GM12878 (cell line): ENCODE measurements around the gene CIDEC. TPM values are rescaled to one million over a fixed set of nuclear protein-coding genes. Genes with fewer than 3 reads are reported as not detected.

Experiments
- ATAC-seq: fragments of 200-7000 bp; cut with Tn5 transposase; 3 replicates; pipeline ENCODE4 v1.9.1; 2020; ENCODE audit warnings: mild to moderate bottlenecking, moderate library complexity
- BruUV-seq: library from RNA; stranded (reverse); fragments of 400-500 nt; replicated peaks from 2 replicates; lab custom pipeline; 2021; lab: Mats Ljungman, UMichigan
- CTCF ChIA-PET: fragments of 300-600 bp; sonication (Branson Sonifier 250); formaldehyde crosslinking; extraction: SDS; loops from one replicate; lab custom pipeline; 2021; ENCODE audit warnings: inconsistent platforms; lab: Yijun Ruan, JAX
- POLR2A ChIA-PET: fragments of 350-600 bp; formaldehyde crosslinking; extraction: SDS; loops from one replicate; lab custom pipeline; 2021; ENCODE audit warnings: inconsistent platforms; lab: Charles Lee
- RAD21 ChIA-PET: fragments of 300-600 bp; sonication (Branson Sonifier 250); formaldehyde crosslinking; loops from one replicate; lab custom pipeline; 2023; ENCODE audit warnings: antibody characterized with exemption; ENCODE audit not compliant: unreplicated experiment; lab: Charles Lee
- SMC1A ChIA-PET: fragments of 300-600 bp; sonication (Branson Sonifier 250); formaldehyde crosslinking; loops from one replicate; lab custom pipeline; 2023; ENCODE audit not compliant: unreplicated experiment, uncharacterized antibody; lab: Charles Lee
- DNase-seq: peaks from one replicate; pipeline ENCODE4 v3.0.0-alpha.2; 2011; ENCODE audit warnings: low read depth, low spot score
- FAIRE-seq: peaks from 3 replicates; lab custom pipeline; 2011; peaks lifted over from hg19 to GRCh38; lab: Jason Lieb, UNC
- H2AFZ ChIP-seq: 2 replicates; pipeline ENCODE4 v1.6.0; 2011; ENCODE audit warnings: low read depth, low read length, control low read depth; ENCODE audit not compliant: control insufficient read depth
- H3K27ac ChIP-seq: 2 replicates; pipeline ENCODE4 v1.5.1; 2011; ENCODE audit warnings: control low read depth; ENCODE audit not compliant: control insufficient read depth, insufficient read depth
- H3K27me3 ChIP-seq, 2 experiments: replicated peaks in 1 of 2; 2 replicates each; pipeline versions ENCODE4 v1.6.0 to v1.6.1; 2011; ENCODE audit warnings: low read length in 1 of 2; ENCODE audit not compliant: control insufficient read depth in 2 of 2, insufficient read depth in 2 of 2
- H3K36me3 ChIP-seq, 2 experiments: 2 replicates each; pipeline ENCODE4 v1.5.1; 2011; ENCODE audit warnings: low read length in 1 of 2; ENCODE audit not compliant: control insufficient read depth in 2 of 2, insufficient read depth in 2 of 2
- H3K4me1 ChIP-seq: 2 replicates; pipeline ENCODE4 v1.6.1; 2011; ENCODE audit warnings: mild to moderate bottlenecking, low read length, moderate library complexity, mixed read lengths; ENCODE audit not compliant: control insufficient read depth, insufficient read depth
- H3K4me2 ChIP-seq: 2 replicates; pipeline ENCODE4 v1.6.0; 2011; ENCODE audit warnings: control low read depth; ENCODE audit not compliant: control insufficient read depth, insufficient read depth
- H3K4me3 ChIP-seq: fragments of 200-600 bp; sonication (generic); 2 replicates; pipeline ENCODE4 v1.5.1; 2016
- H3K79me2 ChIP-seq: 2 replicates; pipeline ENCODE4 v1.6.0; 2011; ENCODE audit warnings: low read length; ENCODE audit not compliant: control insufficient read depth, insufficient read depth
- H3K9ac ChIP-seq: 2 replicates; pipeline ENCODE4 v1.8.0; 2011; ENCODE audit warnings: low read length, control low read depth, mixed read lengths; ENCODE audit not compliant: control insufficient read depth, insufficient read depth
- H3K9me3 ChIP-seq: replicated peaks from 3 replicates; pipeline ENCODE4 v1.5.1; 2011; ENCODE audit warnings: mild to moderate bottlenecking, low read length; ENCODE audit not compliant: control insufficient read depth, insufficient read depth
- H4K20me1 ChIP-seq: 2 replicates; pipeline ENCODE4 v1.6.0; 2011; ENCODE audit not compliant: control insufficient read depth, insufficient read depth
- CHD4 ChIP-seq: fragments of 200-600 bp; sonication (generic); IDR thresholded peaks from 2 replicates; pipeline ENCODE4 v1.6.1; 2016; ENCODE audit warnings: mild to moderate bottlenecking
- EP300 ChIP-seq, 2 experiments: fragments of 150-350 bp in 1 of 2; IDR thresholded peaks; 2 replicates each; pipeline ENCODE4 v1.6.1; 2011 to 2012; ENCODE audit warnings: low read depth in 2 of 2, low read length in 2 of 2, borderline replicate concordance in 1 of 2, improper control_type of control experiment in 1 of 2, inconsistent platforms in 1 of 2; ENCODE audit not compliant: control insufficient read depth in 1 of 2
- ETV6 ChIP-seq, 2 experiments: fragments of 450-650 bp in 1 of 2; IDR thresholded peaks in 1 of 2; conservative IDR thresholded peaks in 1 of 2; 2 replicates each; pipeline ENCODE4 v1.6.1; 2014; ENCODE audit warnings: antibody characterized with exemption in 1 of 2, borderline replicate concordance in 1 of 2, low read depth in 1 of 2, mild to moderate bottlenecking in 1 of 2, moderate library complexity in 1 of 2
- HDAC6 ChIP-seq: fragments of 200-600 bp; sonication (generic); IDR thresholded peaks from one replicate; pipeline ENCODE4 v1.8.0; 2017; ENCODE audit warnings: antibody characterized with exemption; ENCODE audit not compliant: unreplicated experiment
- IKZF1 ChIP-seq: fragments of 450-650 bp; conservative IDR thresholded peaks from 2 replicates; pipeline ENCODE4 v1.6.1; 2017; ENCODE audit warnings: antibody characterized with exemption, mild to moderate bottlenecking
- LARP7 ChIP-seq: fragments of 450-650 bp; IDR thresholded peaks from 2 replicates; pipeline ENCODE4 v1.6.1; 2017; ENCODE audit warnings: mild to moderate bottlenecking
- MEF2A ChIP-seq: IDR thresholded peaks from 2 replicates; pipeline ENCODE4 v1.6.1; 2011; ENCODE audit warnings: low read depth, mild to moderate bottlenecking, low read length, moderate library complexity; ENCODE audit not compliant: insufficient read depth
- MYB ChIP-seq: fragments of 150-350 bp; IDR thresholded peaks from 2 replicates; pipeline ENCODE4 v1.6.1; 2014; ENCODE audit warnings: mild to moderate bottlenecking, low read depth, low read length, borderline replicate concordance
- NFXL1 ChIP-seq: fragments of 450-650 bp; IDR thresholded peaks from 2 replicates; pipeline ENCODE4 v1.6.1; 2017; ENCODE audit warnings: antibody characterized with exemption, mild to moderate bottlenecking, borderline replicate concordance
- NR2C1 ChIP-seq: fragments of 450-650 bp; IDR thresholded peaks from 2 replicates; pipeline ENCODE4 v1.6.1; 2017; ENCODE audit warnings: antibody characterized with exemption, mild to moderate bottlenecking, moderate library complexity
- NR2C2 ChIP-seq: IDR thresholded peaks from 2 replicates; pipeline ENCODE4 v1.6.1; 2011; ENCODE audit warnings: borderline replicate concordance, low read depth; ENCODE audit not compliant: control insufficient read depth, insufficient read length
- PAX5 ChIP-seq: IDR thresholded peaks from 2 replicates; pipeline ENCODE4 v1.6.1; 2011; ENCODE audit warnings: low read depth, low read length, borderline replicate concordance
- RCOR1 ChIP-seq: conservative IDR thresholded peaks from 2 replicates; pipeline ENCODE4 v1.6.1; 2012; ENCODE audit warnings: low read depth, low read length, improper control_type of control experiment
- SPI1 ChIP-seq: IDR thresholded peaks from 2 replicates; pipeline ENCODE4 v1.6.1; 2011; ENCODE audit warnings: low read depth, mild to moderate bottlenecking, low read length, moderate library complexity, borderline replicate concordance; ENCODE audit not compliant: insufficient read depth
- SREBF2 ChIP-seq: IDR thresholded peaks from 2 replicates; pipeline ENCODE4 v1.6.1; 2012; ENCODE audit warnings: mild to moderate bottlenecking, low read length
- ZNF207 ChIP-seq: fragments of 450-650 bp; IDR thresholded peaks from 2 replicates; pipeline ENCODE4 v1.6.1; 2014; ENCODE audit warnings: antibody characterized with exemption, mild to moderate bottlenecking, borderline replicate concordance
- ZNF217 ChIP-seq: fragments of 450-650 bp; IDR thresholded peaks from 2 replicates; pipeline ENCODE4 v1.6.1; 2017; ENCODE audit warnings: antibody characterized with exemption, mild to moderate bottlenecking
- WGBS: methylation state at CpG from one replicate; pipeline ENCODE4 v1.1.6; 2016; ENCODE audit warnings: low lambda C conversion rate; ENCODE audit not compliant: insufficient replicate concordance, insufficient coverage; ENCODE audit errors: missing lambda C conversion rate; 5-methylcytosine and 5-hydroxymethylcytosine counted together
- in situ Hi-C: fragments of 300-500 bp; cut with MboI; formaldehyde crosslinking; loops from 9 replicates; pipeline ENCODE4 v1.14.3; 2018; ENCODE audit warnings: mixed read lengths
- intact Hi-C: fragments of 100-400 bp; cut with micrococcal nuclease; formaldehyde crosslinking; loops from one replicate; pipeline ENCODE4 v1.14.2; 2022; ENCODE audit not compliant: unreplicated experiment
- polyA plus RNA-seq, 11 experiments: library from polyadenylated mRNA; depleted of rRNA in 4 of 11; unstranded in 6 of 11; stranded (reverse) in 5 of 11; fragments of >200 nt; fragmentation: Nextera tagmentation in 4 of 11; fragmentation: Illumina TruSeq in 1 of 11; extraction: Ambion mirVana in 4 of 11; extraction: Trizol in 1 of 11; gene quantifications; 1 replicate in 1 of 11; 2 replicates in 10 of 11; pipeline versions ENCODE4 v1.2.1 to v1.2.3, GENCODE V29; 2011 to 2016; ENCODE audit warnings: inconsistent platforms in 2 of 11, missing spikeins in 2 of 11, low read depth in 1 of 11
- total RNA-seq, 4 experiments: library from RNA; depleted of rRNA in 3 of 4; stranded (reverse); fragments of >200 nt in 3 of 4; fragmentation: Illumina TruSeq in 1 of 4; extraction: Trizol in 1 of 4; gene quantifications; 2 replicates each; pipeline versions ENCODE4 v1.2.1 to v1.2.3, GENCODE V29; 2013 to 2021

CIDEC gene
- total and polyA plus RNA-seq, 10 of the 15 experiments (the other 5 are each of a cell fraction or from before 2014, with no cell fraction given): 0.10 to 0.49 TPM; not detected in 8

DNA sequence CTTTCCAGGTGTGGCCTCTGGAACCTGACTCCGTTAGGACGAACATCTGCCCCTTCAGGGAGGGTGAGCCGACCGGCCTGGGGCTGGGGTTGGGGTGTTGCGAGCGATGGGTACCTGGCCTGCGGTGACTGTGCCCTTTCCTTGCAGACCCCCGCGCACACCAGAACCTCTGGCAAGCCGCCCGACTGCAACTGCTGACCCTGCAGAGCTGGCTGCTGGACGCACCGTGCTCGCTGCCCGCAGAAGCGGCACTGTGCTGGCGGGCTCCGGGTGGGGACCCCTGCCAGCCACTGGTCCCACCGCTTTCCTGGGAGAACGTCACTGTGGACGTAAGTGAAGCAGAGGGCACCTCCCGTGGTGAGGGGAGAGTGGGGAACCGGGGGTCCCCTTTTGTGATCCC, 48.1 kb upstream of the CIDEC start:
- SMC1A ChIA-PET: no interaction called here
- in situ Hi-C loops (no loop called here), intact Hi-C loops (no loop called here)
- no TSS peak for BruUV-seq
- no peak overlapping the region for H3K4me3 ChIP-seq
- H3K27ac ChIP-seq: no peak overlapping the region
- no peak for ATAC-seq
- H3K4me1 ChIP-seq: no peaks in the 10 kb centered on the region
- H4K20me1 ChIP-seq: no peaks in the 10 kb centered on the region
- H3K27me3 ChIP-seq: peaks cover 3% of the 10 kb centered on the region in 2 experiments; a peak in 1 of 4 replicates
- CTCF ChIA-PET: no interaction called here
- H2AFZ ChIP-seq: no peak overlapping the region
- WGBS: 78% methylated on average over 22 of the region's 23 CpGs
- no peak for TF ChIP-seq ZNF217
- no peak for TF ChIP-seq LARP7
- no peak for TF ChIP-seq NFXL1
- TF ChIP-seq EP300 (IDR thresholded peaks at IDR 0.05; ENCODE audit: borderline replicate concordance in 1 of 2, control insufficient read depth in 1 of 2, low read depth in 2 of 2, low read length in 2 of 2): no peak
- no peak for TF ChIP-seq NR2C2
- TF ChIP-seq ETV6 (conservative IDR thresholded peaks at IDR 0.05 in 1 of 2, IDR thresholded peaks at IDR 0.05 in 1 of 2; ENCODE audit: borderline replicate concordance in 1 of 2, low read depth in 1 of 2): no peak
- no peak for TF ChIP-seq SREBF2
- no peak for TF ChIP-seq ZNF207
- no peak for TF ChIP-seq PAX5
- TF ChIP-seq HDAC6: no peak
- TF ChIP-seq MYB: no peak
- no peak for TF ChIP-seq RCOR1
- TF ChIP-seq NR2C1: no peak
- no peak for TF ChIP-seq SPI1
- no peak for TF ChIP-seq CHD4
- TF ChIP-seq IKZF1: no peak
- no peak for TF ChIP-seq MEF2A
- H3K9ac ChIP-seq: no peak overlapping the region
- no peak for FAIRE-seq
- no peak overlapping the region for H3K4me2 ChIP-seq
- no peaks in the 10 kb centered on the region for H3K9me3 ChIP-seq
- DNase-seq: no peak
- H3K36me3 ChIP-seq: no peaks in the 10 kb centered on the region
- no peaks in the 10 kb centered on the region; the same call in 1 of the 2 replicates for H3K79me2 ChIP-seq
- RAD21 ChIA-PET: no interaction called here
- POLR2A ChIA-PET: no interaction called here
